ENCODE data around the gene PIGZ.

PIGZ gene

GRCh38 chr3:196902296-196902695, 66.3 kb downstream of the PIGZ start:
- TF ChIP-seq CTCF (conservative IDR thresholded peaks at IDR 0.05; ENCODE audit: low read depth, low read length), result no peak
- no peak overlapping the region for H3K4me3 ChIP-seq (ENCODE audit: low read depth, low read length)

GRCh38 chr3:196901768-196902167, 66.9 kb downstream of the PIGZ start:
- H3K4me3 ChIP-seq (ENCODE audit: low read depth, low read length), result no peak overlapping the region
- no peak for DNase-seq (ENCODE audit: low read depth)
- no peak for TF ChIP-seq CTCF (conservative IDR thresholded peaks at IDR 0.05; ENCODE audit: low read depth, low read length)

More at GRCh38 chr3:196902296-196902695, 66.3 kb downstream of the PIGZ start:
- no peak for DNase-seq (ENCODE audit: low read depth)

Data from choroid plexus epithelial cell (primary cell).